ENCODE measurements around the gene ZNF609. TPM values are rescaled to one million over a fixed set of nuclear protein-coding genes. Genes with fewer than 3 reads are reported as not detected.

Gene ZNF609
- total RNA-seq, 1 experiment from 2014 or later, result 49.0 TPM

GRCh38 chr15:64697911-64698369 lies 237.6 kb downstream of the ZNF609 start:
- Mint-ChIP-seq H3K4me3 (ENCODE audit: unreplicated experiment) (no peak overlapping the region), H3K9me3 (ENCODE audit: unreplicated experiment) (no peaks in the 10 kb centered on the region), H3K4me1 (ENCODE audit: insufficient read depth, unreplicated experiment) (peaks cover 57% of the 10 kb centered on the region), H3K36me3 (ENCODE audit: insufficient read depth, unreplicated experiment) (peaks cover 44% of the 10 kb centered on the region), H3K27me3 (ENCODE audit: insufficient read depth, unreplicated experiment) (no peaks in the 10 kb centered on the region), H3K27ac (ENCODE audit: low read depth, unreplicated experiment) (peak overlapping the region; percentile 77)
- ChIA-PET CTCF (interaction anchor here (0.6 to 3.8 kb wide), 6 partner anchors 11 to 791 kb away, joined by 3 to 22 read pairs (median 4); no protein-coding TSS in a partner anchor), POLR2A (interaction anchor here (0.7 to 1.5 kb wide), 5 partner anchors 11 to 604 kb away, joined by 3 to 5 read pairs (median 3); partner anchors contain the start of genes CIAO2A, TRIP4 and ZNF609)
- intact Hi-C loops (cut with micrococcal nuclease), result no loop called here
- no peak for TF ChIP-seq CTCF (IDR thresholded peaks at IDR 0.05; ENCODE audit: unreplicated experiment)
- peak; percentile 38 for DNase-seq (ENCODE audit: unreplicated experiment)
- BruUV-seq (replicated peaks), result no TSS peak

- intact Hi-C loops (cut with micrococcal nuclease), result no loop called here
- ChIA-PET CTCF (interaction anchor here (0.6 to 3.8 kb wide), 4 partner anchors 12 to 546 kb away, joined by 3 to 22 read pairs (median 6); no protein-coding TSS in a partner anchor), POLR2A (interaction anchor here (1.1 kb wide), 1 partner anchor 29 kb away, joined by 4 read pairs; no protein-coding TSS in a partner anchor)
- Mint-ChIP-seq H3K9me3 (ENCODE audit: unreplicated experiment) (no peaks in the 10 kb centered on the region), H3K27ac (ENCODE audit: low read depth, unreplicated experiment) (peak overlapping the region; percentile 77), H3K4me1 (ENCODE audit: insufficient read depth, unreplicated experiment) (peaks cover 58% of the 10 kb centered on the region), H3K4me3 (ENCODE audit: unreplicated experiment) (peak overlapping the region; percentile 28), H3K36me3 (ENCODE audit: insufficient read depth, unreplicated experiment) (peaks cover 35% of the 10 kb centered on the region), H3K27me3 (ENCODE audit: insufficient read depth, unreplicated experiment) (no peaks in the 10 kb centered on the region)
- BruUV-seq (replicated peaks), result no TSS peak
- DNase-seq (ENCODE audit: unreplicated experiment), result no peak
- no peak for TF ChIP-seq CTCF (IDR thresholded peaks at IDR 0.05; ENCODE audit: unreplicated experiment)
Measured at GRCh38 chr15:64698823-64699222, 238.4 kb downstream of the ZNF609 start.

DNA sequence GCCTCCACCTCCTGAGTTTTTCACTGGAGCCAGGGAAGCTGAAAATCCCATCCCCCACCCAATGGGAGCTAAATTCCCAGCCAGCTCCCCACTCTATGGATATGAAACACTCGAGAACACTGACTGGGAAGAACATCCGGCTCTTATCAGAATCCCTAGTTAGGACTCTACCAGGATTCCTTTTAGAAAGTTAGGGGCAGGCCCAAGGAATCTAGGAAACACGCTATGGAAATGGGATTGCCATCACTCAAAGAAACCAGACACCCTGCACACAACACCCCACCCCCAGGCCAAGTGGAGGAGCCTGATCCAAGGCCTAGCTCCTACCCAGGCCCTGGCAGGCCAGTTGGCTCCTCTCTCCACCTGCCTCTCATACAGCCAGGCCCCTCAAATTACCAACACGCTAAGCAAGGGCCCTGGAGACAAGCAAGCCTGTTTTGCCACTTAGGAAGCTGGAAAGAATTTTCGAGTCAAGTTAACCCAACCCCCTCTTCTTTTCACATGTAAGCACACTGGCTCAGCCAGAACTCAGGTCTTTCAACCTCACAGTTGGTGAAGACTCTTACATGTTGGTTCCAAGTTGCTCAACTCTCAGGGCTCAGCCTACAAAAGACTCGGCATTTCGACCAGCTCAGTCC lies 239.5 kb downstream of the ZNF609 start:
- POLR2A ChIA-PET, result interaction anchor here (0.7 to 1.1 kb wide), 2 partner anchors 9 to 28 kb away, joined by 3 to 4 read pairs; no protein-coding TSS in a partner anchor
- BruUV-seq (replicated peaks), result no TSS peak
- H3K27me3 Mint-ChIP-seq (ENCODE audit: insufficient read depth, unreplicated experiment), result no peaks in the 10 kb centered on the region
- CTCF ChIA-PET, result interaction anchor here (0.6 to 3.8 kb wide), 9 partner anchors 13 to 547 kb away, joined by 3 to 22 read pairs (median 6); no protein-coding TSS in a partner anchor
- no peak for TF ChIP-seq CTCF (IDR thresholded peaks at IDR 0.05; ENCODE audit: unreplicated experiment)
- DNase-seq (ENCODE audit: unreplicated experiment), result peak; percentile 34
- H3K4me1 Mint-ChIP-seq (ENCODE audit: insufficient read depth, unreplicated experiment), result peaks cover 59% of the 10 kb centered on the region
- H3K36me3 Mint-ChIP-seq (ENCODE audit: insufficient read depth, unreplicated experiment), result peaks cover 30% of the 10 kb centered on the region
- H3K9me3 Mint-ChIP-seq (ENCODE audit: unreplicated experiment), result no peaks in the 10 kb centered on the region
- peak overlapping the region; percentile 68 for H3K27ac Mint-ChIP-seq (ENCODE audit: low read depth, unreplicated experiment)
- H3K4me3 Mint-ChIP-seq (ENCODE audit: unreplicated experiment), result peak overlapping the region; percentile 72
- intact Hi-C loops (cut with micrococcal nuclease), result no loop called here

GRCh38 chr15:64701051-64701450 lies 240.7 kb downstream of the ZNF609 start:
- CTCF ChIA-PET, result interaction anchor here (0.6 to 2.5 kb wide), 6 partner anchors 14 to 1061 kb away, joined by 3 to 9 read pairs (median 6); no protein-coding TSS in a partner anchor
- H3K4me3 Mint-ChIP-seq (ENCODE audit: unreplicated experiment), result peak overlapping the region; percentile 72

More at GRCh38 chr15:64701051-64701450, 240.7 kb downstream of the ZNF609 start:
- BruUV-seq (replicated peaks), result no TSS peak
- Mint-ChIP-seq H3K9me3 (ENCODE audit: unreplicated experiment) (no peaks in the 10 kb centered on the region), H3K36me3 (ENCODE audit: insufficient read depth, unreplicated experiment) (peaks cover 21% of the 10 kb centered on the region), H3K27ac (ENCODE audit: low read depth, unreplicated experiment) (peak overlapping the region; percentile 68), H3K27me3 (ENCODE audit: insufficient read depth, unreplicated experiment) (no peaks in the 10 kb centered on the region), H3K4me1 (ENCODE audit: insufficient read depth, unreplicated experiment) (peaks cover 59% of the 10 kb centered on the region)
- POLR2A ChIA-PET, result interaction anchor here (0.6 to 0.9 kb wide), 8 partner anchors 18 to 514 kb away, joined by 3 to 4 read pairs (median 3); no protein-coding TSS in a partner anchor
- TF ChIP-seq CTCF (IDR thresholded peaks at IDR 0.05; ENCODE audit: unreplicated experiment), result no peak
- intact Hi-C loops (cut with micrococcal nuclease), result no loop called here
- no peak for DNase-seq (ENCODE audit: unreplicated experiment)

All from MCF 10A (cell line).